ENCODE measurements around the gene CYP26B1.

CYP26B1 gene, protein sequence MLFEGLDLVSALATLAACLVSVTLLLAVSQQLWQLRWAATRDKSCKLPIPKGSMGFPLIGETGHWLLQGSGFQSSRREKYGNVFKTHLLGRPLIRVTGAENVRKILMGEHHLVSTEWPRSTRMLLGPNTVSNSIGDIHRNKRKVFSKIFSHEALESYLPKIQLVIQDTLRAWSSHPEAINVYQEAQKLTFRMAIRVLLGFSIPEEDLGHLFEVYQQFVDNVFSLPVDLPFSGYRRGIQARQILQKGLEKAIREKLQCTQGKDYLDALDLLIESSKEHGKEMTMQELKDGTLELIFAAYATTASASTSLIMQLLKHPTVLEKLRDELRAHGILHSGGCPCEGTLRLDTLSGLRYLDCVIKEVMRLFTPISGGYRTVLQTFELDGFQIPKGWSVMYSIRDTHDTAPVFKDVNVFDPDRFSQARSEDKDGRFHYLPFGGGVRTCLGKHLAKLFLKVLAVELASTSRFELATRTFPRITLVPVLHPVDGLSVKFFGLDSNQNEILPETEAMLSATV

DNA sequence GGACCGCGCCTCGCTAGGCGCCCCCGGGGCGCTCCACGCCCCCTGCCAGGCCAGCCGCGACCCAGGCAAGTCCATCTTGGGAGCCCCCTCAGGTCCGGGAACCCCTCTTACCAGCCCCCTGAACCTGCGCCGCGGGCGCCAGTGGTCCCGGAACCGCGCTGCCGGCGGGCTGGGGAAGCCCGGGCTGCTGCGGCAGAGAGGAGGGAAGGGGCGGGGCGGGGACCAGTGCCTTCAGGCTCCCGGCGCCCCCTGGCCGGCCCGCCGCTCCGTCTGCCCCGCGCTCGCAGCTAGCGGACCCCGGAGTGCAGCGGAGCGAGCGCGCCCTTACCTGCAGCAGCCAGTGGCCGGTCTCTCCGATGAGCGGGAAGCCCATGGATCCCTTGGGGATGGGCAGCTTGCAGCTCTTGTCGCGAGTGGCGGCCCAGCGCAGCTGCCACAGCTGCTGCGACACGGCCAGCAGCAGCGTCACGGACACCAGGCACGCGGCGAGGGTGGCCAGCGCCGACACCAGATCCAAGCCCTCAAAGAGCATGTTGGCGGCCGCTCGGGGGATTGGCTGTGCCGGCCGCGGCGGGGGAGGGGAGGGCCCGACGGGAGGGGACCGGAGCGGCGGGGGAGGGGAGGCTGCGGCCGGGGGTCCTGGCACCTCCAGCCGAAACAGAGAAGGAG is at the start of gene CYP26B1:
TSS of gene CYP26B1 (minus strand) at position 560 of the 669 bp plus-strand sequence. CDS start at position 532, 28 bp downstream.
- ATAC-seq (replicated peaks), result no peak
- peak within 1 kb of the TSS; percentile 73 to 84 for H3K4me3 Mint-ChIP-seq
- H3K36me3 Mint-ChIP-seq, result peaks cover 4 to 11% of the 10 kb centered on the region in 2 donors
- DNase-seq, result no peak
- H3K27me3 Mint-ChIP-seq, result peaks cover 79 to 89% of the 10 kb centered on the region in 2 donors
- H3K27ac Mint-ChIP-seq, result peak within 1 kb of the TSS; percentile 87
- peaks cover 0 to 7% of the 10 kb centered on the region in 2 donors for H3K9me3 Mint-ChIP-seq
- H3K4me1 Mint-ChIP-seq, result peaks cover 43 to 69% of the 10 kb centered on the region in 2 donors

DNA sequence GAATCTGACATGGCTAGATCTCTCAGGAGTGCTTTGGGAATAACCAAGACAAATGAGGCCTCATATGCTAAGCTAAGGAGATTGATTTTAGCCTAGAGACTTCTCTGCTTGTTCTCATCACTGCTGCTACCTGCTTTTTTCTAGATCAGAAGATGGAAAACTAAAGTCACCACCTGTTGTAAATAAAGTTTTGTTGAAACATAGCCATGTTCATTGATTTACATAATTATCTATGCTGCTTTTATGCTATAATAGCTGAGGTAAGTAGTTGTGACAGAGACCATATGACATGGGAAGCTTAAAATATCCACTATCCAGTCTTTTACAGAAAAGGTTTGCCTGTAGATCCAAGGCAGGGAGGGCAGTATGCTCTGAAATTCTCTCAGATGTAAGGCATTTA is 46.1 kb upstream of the CYP26B1 start:
- Mint-ChIP-seq H3K4me3 (no peak overlapping the region), H3K27me3 (no peaks in the 10 kb centered on the region), H3K4me1 (no peaks in the 10 kb centered on the region), H3K27ac (no peak overlapping the region), H3K36me3 (peaks cover 2 to 6% of the 10 kb centered on the region in 2 donors), H3K9me3 (peaks cover 0 to 3% of the 10 kb centered on the region in 2 donors)
- DNase-seq, result no peak
- ATAC-seq (replicated peaks), result no peak

DNA sequence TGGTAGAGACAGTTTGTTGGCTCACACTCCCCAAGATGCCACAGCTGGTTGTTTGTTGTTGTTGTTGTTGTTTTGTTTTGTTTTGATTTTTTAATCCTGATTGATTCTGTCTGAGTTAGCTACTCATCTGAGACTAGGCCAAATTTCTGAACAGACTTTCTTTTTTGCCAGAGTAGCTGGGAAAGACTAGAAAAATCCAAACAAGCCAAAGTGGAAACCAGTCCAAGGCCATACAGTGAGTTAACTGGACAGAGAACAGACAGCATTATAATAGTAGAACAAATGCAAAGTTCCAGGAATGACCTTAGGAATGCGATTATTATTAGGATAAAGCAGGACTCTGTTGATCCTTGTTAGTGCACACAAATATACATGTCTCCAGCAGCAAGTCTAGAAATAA is 43.8 kb upstream of the CYP26B1 start:
- ATAC-seq (replicated peaks), result no peak
- no peaks in the 10 kb centered on the region for H3K4me1 Mint-ChIP-seq
- no peaks in the 10 kb centered on the region for H3K27me3 Mint-ChIP-seq

DNA sequence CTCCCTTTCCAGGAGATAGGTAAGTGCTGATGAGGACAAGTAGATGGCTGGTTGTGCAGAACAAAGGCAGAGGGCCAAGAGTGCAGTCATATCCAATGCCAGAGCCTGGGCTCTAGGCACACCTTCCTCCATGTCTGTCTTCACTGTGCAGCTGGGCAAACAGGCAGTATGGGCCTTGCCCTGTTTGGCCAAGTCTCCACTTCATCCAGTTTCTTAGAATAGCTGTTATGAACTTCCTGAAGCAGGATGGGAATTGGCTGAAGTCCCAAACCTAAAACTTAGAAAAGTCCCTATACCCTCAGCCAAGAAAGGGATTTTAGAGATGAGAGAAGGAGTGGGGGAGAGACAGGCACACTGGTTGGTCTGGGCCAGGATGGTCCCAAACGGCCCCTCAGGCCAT is 37.5 kb upstream of the CYP26B1 start:
- no peak for DNase-seq
- no peak for ATAC-seq (replicated peaks)
- Mint-ChIP-seq H3K4me3 (no peak overlapping the region), H3K36me3 (peaks cover 3 to 9% of the 10 kb centered on the region in 2 donors), H3K27ac (no peak overlapping the region), H3K4me1 (no peaks in the 10 kb centered on the region), H3K27me3 (no peaks in the 10 kb centered on the region), H3K9me3 (peaks cover 4 to 10% of the 10 kb centered on the region in 2 donors)

More for the DNA sequence above, 43.8 kb upstream of the CYP26B1 start:
- no peak for DNase-seq
- peaks cover 5 to 15% of the 10 kb centered on the region in 2 donors for H3K36me3 Mint-ChIP-seq
- no peak overlapping the region for H3K4me3 Mint-ChIP-seq
- H3K27ac Mint-ChIP-seq, result no peak overlapping the region
- peaks cover 4 to 10% of the 10 kb centered on the region in 2 donors for H3K9me3 Mint-ChIP-seq

DNA sequence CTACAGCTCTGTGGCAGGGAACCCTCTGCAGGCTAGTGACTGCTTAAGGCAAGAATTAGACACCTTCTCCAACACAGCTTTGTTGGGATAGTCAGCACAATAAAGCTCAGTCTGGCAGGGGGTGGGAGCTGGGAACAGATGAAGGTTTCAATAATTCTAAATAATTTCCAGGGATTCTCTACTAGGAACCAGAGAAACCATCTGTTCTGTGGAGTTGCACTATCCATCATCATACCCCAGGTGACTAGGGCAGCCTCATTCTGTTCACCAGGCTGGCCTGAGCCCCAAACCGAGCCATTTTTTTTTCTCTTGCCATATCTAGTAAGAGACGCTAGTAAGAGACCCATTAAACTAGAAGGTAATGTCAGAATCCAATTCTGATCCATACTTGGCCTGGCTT is 35.8 kb upstream of the CYP26B1 start:
- no peak overlapping the region for H3K27ac Mint-ChIP-seq
- no peak overlapping the region for H3K4me3 Mint-ChIP-seq
- peaks cover 7 to 18% of the 10 kb centered on the region in 2 donors for H3K36me3 Mint-ChIP-seq
- H3K27me3 Mint-ChIP-seq, result no peaks in the 10 kb centered on the region
- ATAC-seq (replicated peaks) (no peak), DNase-seq (no peak)
- no peaks in the 10 kb centered on the region for H3K4me1 Mint-ChIP-seq
- H3K9me3 Mint-ChIP-seq, result peaks cover 4 to 6% of the 10 kb centered on the region in 2 donors

DNA sequence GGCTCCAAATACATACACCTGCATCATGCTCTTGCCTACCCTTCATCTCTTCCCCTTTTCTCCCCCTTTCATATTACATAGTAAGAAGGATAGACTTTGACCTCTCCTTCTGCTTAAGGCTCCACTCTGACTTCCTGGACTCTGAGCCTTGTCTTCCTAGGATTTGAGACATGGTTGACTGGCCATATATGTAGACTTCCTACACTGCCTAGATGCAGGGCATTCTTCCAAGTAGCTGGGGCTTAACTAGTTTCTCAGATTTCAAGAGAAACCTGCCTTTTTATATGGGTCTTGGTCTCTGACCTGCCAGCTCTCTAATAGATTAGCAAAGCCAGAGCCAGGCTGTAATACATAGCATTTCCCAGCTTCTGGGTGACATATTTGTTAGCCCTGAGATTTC is 35.4 kb upstream of the CYP26B1 start:
- Mint-ChIP-seq H3K4me1 (no peaks in the 10 kb centered on the region), H3K4me3 (no peak overlapping the region), H3K36me3 (peaks cover 5 to 15% of the 10 kb centered on the region in 2 donors), H3K9me3 (peaks cover 2 to 4% of the 10 kb centered on the region in 2 donors), H3K27ac (no peak overlapping the region), H3K27me3 (no peaks in the 10 kb centered on the region)
- ATAC-seq (replicated peaks) (no peak), DNase-seq (no peak)

DNA sequence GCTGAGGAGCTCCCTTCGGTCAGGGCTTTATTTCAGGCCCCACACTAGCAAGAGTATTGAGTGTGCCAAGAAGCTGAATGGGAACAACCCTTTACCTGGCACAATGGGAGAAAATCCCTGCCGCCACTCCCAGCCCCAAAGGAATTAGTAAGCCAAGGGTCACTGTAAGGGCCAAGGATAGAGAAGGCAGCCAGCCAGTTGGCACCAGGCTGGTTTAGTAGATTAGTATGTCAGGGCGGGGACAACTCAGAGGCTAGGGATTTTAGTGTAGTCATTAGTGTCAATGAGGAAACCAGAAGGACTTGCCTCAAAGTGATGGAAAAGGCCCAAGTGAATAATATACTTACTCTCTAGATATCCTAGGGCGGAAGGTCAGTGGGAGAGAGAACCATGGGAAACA is 34.9 kb upstream of the CYP26B1 start:
- ATAC-seq (replicated peaks), result no peak
- H3K4me1 Mint-ChIP-seq, result no peaks in the 10 kb centered on the region
- no peak overlapping the region for H3K27ac Mint-ChIP-seq
- H3K36me3 Mint-ChIP-seq, result peaks cover 4 to 17% of the 10 kb centered on the region in 2 donors
- no peak overlapping the region for H3K4me3 Mint-ChIP-seq
- no peaks in the 10 kb centered on the region for H3K27me3 Mint-ChIP-seq
- no peak for DNase-seq
- H3K9me3 Mint-ChIP-seq, result peaks cover 1 to 3% of the 10 kb centered on the region in 2 donors

DNA sequence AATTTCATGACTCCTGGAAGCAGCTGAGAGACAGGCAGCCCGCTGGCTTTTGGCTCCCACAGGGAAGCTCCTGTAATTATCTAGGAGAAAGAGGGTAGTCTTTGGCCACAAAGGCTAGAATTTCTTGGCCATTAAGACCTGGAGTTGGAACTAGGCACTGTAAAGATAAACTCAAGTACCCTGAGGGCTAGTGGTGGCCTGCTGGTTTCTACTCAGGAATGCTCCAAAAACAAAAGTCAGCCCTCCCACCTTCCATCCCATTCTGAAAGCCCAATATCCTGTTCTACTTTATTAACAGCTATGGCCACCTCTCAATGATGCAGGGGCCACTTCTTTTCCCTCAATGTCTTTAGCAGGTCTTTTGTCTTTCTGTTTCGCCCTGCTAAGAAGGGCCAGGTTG is 34.0 kb upstream of the CYP26B1 start:
- Mint-ChIP-seq H3K36me3 (peaks cover 4 to 16% of the 10 kb centered on the region in 2 donors), H3K4me1 (no peaks in the 10 kb centered on the region), H3K9me3 (peaks cover 0 to under 1% of the 10 kb centered on the region in 2 donors), H3K4me3 (no peak overlapping the region), H3K27ac (no peak overlapping the region), H3K27me3 (no peaks in the 10 kb centered on the region)
- no peak for DNase-seq
- ATAC-seq (replicated peaks), result no peak

DNA sequence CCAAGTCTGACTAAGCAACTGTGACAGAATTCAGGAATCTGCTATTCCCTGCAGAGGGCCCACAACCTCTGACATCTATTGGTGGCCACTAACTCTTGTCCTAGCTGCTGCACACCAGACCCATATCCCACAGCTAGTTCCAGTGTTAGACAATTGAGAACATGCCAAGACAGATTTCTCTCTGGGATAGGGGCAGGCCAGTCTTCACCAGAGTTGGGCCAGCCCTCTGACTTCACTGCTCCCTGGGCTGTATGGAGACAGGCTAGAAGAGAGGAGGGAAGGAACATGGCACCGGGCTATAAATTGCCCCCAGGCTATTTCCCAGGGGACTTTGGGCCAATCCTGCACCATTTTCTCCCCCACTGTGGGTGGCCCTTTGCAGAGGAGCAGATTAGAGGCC is 32.7 kb upstream of the CYP26B1 start:
- no peaks in the 10 kb centered on the region for H3K27me3 Mint-ChIP-seq
- H3K4me1 Mint-ChIP-seq, result no peaks in the 10 kb centered on the region
- H3K27ac Mint-ChIP-seq, result no peak overlapping the region
- DNase-seq (no peak), ATAC-seq (replicated peaks) (no peak)
- H3K9me3 Mint-ChIP-seq, result no peaks in the 10 kb centered on the region
- no peak overlapping the region for H3K4me3 Mint-ChIP-seq
- H3K36me3 Mint-ChIP-seq, result peaks cover 4 to 15% of the 10 kb centered on the region in 2 donors

DNA sequence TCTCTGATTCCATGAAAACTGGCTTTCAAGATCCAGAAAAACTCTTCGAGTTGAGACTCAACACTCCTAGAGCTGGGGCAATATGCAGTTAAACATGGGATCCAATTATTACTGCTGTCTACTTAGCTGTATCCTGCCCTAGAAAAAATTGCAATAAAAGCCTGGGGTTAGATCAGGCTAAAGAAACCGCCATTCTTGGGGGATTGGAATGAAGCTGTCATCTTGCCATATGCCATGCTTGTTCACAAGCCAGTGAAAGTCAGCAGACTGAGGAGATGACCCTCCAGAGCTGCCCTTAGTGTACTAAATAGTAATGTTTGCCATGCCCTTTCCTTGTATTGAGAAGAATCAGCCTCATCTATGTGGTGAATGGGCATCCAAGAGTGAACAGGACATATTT is 30.9 kb upstream of the CYP26B1 start:
- no peak for ATAC-seq (replicated peaks)
- Mint-ChIP-seq H3K27ac (no peak overlapping the region), H3K36me3 (peaks cover 4 to 21% of the 10 kb centered on the region in 2 donors), H3K9me3 (no peaks in the 10 kb centered on the region), H3K27me3 (no peaks in the 10 kb centered on the region), H3K4me1 (no peaks in the 10 kb centered on the region), H3K4me3 (no peak overlapping the region)
- no peak for DNase-seq

DNA sequence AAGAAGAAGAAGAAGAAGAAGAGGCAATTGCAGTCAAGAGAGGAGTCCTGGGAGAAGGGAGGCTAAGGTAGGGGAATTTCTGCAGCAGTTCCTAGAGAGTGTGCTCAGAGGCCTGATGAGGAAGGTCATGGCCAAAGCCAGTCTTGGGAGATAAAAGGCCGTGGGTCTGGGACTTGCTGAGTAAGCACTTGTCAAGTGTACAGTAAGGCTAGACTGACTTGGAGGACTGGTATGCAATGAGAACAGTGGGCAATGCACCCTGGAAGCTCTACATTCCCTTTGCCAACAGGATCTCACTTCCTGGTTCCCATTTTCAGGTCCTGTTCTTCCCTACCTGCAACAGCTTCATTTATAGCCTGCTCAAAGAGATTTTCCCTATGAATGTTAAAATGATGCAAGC is 28.6 kb upstream of the CYP26B1 start:
- DNase-seq, result no peak
- Mint-ChIP-seq H3K27ac (no peak overlapping the region), H3K4me3 (no peak overlapping the region), H3K36me3 (peaks cover 4 to 21% of the 10 kb centered on the region in 2 donors), H3K9me3 (no peaks in the 10 kb centered on the region), H3K27me3 (no peaks in the 10 kb centered on the region), H3K4me1 (no peaks in the 10 kb centered on the region)
- ATAC-seq (replicated peaks), result no peak

DNA sequence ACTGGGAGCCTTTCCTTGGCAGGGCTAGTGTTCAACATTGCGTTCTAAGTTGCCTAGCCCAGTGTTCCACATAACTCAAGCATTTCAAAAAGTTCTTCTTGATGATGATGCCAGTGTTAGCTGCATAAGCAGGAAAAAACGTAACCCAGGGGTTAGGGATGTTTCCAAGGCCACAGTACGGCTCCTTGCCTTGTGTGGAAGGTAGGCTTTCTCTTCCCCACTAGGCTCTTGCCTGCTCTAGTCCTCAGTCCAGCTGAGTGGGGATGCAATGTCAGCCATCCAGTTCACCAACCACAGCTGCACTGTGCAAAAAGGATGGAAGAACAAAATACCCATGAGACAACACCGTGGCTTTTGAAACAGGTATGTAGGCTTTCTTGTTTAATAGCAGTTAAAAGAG is 28.0 kb upstream of the CYP26B1 start:
- H3K4me1 Mint-ChIP-seq, result no peaks in the 10 kb centered on the region
- no peak overlapping the region for H3K27ac Mint-ChIP-seq
- H3K36me3 Mint-ChIP-seq, result peaks cover 4 to 21% of the 10 kb centered on the region in 2 donors
- DNase-seq (no peak), ATAC-seq (replicated peaks) (no peak)
- no peak overlapping the region for H3K4me3 Mint-ChIP-seq
- H3K27me3 Mint-ChIP-seq, result no peaks in the 10 kb centered on the region
- H3K9me3 Mint-ChIP-seq, result peaks cover 0 to 4% of the 10 kb centered on the region in 2 donors

DNA sequence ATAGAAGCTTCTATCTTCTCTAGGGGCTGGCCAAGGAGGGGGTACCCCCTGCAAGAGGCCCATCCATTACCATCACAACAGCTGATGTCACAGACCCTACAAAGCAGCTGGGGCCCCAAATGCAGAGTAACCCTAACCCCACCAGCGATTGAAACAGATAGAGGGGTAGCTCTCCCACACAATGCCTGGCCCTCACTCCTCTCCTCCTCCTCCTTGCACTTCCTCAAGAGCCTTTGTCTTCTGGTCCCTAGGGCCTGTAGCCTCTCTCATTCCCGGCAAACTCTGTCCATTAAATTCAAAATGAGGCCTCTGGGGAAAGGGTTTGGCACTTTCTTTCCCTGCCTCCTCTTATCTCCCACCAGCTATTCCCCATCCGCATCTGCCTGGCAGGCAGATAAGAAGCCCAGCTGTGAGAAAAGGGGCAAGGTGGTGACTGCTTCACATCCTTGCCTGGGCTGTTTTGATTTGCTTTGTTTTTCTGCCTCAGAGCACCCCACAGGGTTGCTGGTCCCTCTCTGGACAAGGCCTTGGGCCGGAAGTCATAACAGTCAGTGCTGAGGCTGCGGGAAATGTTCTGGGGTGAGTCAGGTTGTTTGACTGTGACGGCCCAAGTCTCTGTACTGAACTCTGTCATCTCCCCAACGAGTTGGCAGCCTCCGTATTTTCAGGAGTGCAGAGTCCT is 26.1 kb upstream of the CYP26B1 start:
- ATAC-seq (replicated peaks), result no peak
- Mint-ChIP-seq H3K27ac (no peak overlapping the region), H3K36me3 (peaks cover 0 to 13% of the 10 kb centered on the region in 2 donors)

DNA sequence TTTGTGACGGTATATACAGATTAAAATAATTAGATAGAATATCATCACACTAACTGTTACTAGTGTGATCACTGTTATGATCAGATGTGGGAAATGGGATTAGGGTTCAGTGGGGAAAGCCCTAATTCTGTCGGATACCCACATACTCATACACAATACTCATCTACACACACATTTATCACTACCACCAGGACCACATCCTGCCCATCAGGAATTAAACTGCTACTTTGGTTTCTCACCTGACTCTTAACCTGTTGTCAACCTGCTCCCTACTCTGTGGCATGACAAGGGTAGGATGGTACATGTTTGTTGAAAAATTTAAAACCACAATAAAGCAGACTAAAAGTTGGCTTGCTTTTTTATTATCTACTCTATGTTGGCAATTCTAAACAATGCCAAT is 24.8 kb upstream of the CYP26B1 start:
- no peak for DNase-seq
- no peak overlapping the region for H3K27ac Mint-ChIP-seq
- ATAC-seq (replicated peaks), result no peak
- no peak overlapping the region for H3K4me3 Mint-ChIP-seq
- H3K9me3 Mint-ChIP-seq, result peaks cover 3 to 4% of the 10 kb centered on the region in 2 donors
- H3K36me3 Mint-ChIP-seq, result peaks cover 3 to 8% of the 10 kb centered on the region in 2 donors
- H3K4me1 Mint-ChIP-seq, result no peaks in the 10 kb centered on the region
- H3K27me3 Mint-ChIP-seq, result no peaks in the 10 kb centered on the region

More for the DNA sequence above, 26.1 kb upstream of the CYP26B1 start:
- Mint-ChIP-seq H3K27me3 (no peaks in the 10 kb centered on the region), H3K9me3 (peaks cover 0 to 4% of the 10 kb centered on the region in 2 donors), H3K4me1 (no peaks in the 10 kb centered on the region), H3K4me3 (no peak overlapping the region)
- DNase-seq, result no peak
